Large intestine (tissue), 1 donor: ENCODE data around the gene NT5C3A. TPM values are rescaled to one million over a fixed set of nuclear protein-coding genes. Genes with fewer than 3 reads are reported as not detected.

Experiments
- polyA plus RNA-seq: library from polyadenylated mRNA; unstranded; fragments of 120-200 nt; gene quantifications from one replicate; pipeline ENCODE4 v1.2.1, GENCODE V29; 2013

NT5C3A gene
- polyA plus RNA-seq, 1 donor, result 84.6 TPM

Other genes starting within 250 kb of the NT5C3A start
- 46.5 TPM for gene KBTBD2, start 171.0 kb downstream of the NT5C3A start, polyA plus RNA-seq
- gene FKBP9, start 105.3 kb downstream of the NT5C3A start, polyA plus RNA-seq, result 67.8 TPM
- 19.3 TPM for gene RP9, start 46.6 kb upstream of the NT5C3A start, polyA plus RNA-seq
- 8.8 TPM for gene BBS9, start 66.8 kb upstream of the NT5C3A start, polyA plus RNA-seq